Tibial nerve (tissue), 4 donors: ENCODE data around the gene NARS2.

ENCODE experiments used
- EP300 ChIP-seq, 2 donors: sonication (generic); formaldehyde crosslinking; IDR thresholded peaks; one replicate each; pipeline ENCODE4 v1.6.1; 2017; ENCODE audit warnings: antibody characterized with exemption in 2 of 2, mild to moderate bottlenecking in 1 of 2
- POLR2A ChIP-seq, 2 donors: fragments of 450-650 bp; IDR thresholded peaks; one replicate each; pipeline ENCODE4 v1.6.1; 2017; ENCODE audit warnings: antibody characterized with exemption in 2 of 2, mild to moderate bottlenecking in 2 of 2, moderate library complexity in 2 of 2
- TF ChIP-seq, protein P1 (sequence below), 5 experiments: fragments of 200-600 bp in 3 of 5; fragments of 450-650 bp in 2 of 5; sonication (generic) in 3 of 5; IDR thresholded peaks; one replicate each; pipeline ENCODE4 v1.5.1; 2016 to 2019; ENCODE audit warnings: antibody characterized with exemption in 5 of 5, mild to moderate bottlenecking in 3 of 5, moderate library complexity in 2 of 5

DNA sequence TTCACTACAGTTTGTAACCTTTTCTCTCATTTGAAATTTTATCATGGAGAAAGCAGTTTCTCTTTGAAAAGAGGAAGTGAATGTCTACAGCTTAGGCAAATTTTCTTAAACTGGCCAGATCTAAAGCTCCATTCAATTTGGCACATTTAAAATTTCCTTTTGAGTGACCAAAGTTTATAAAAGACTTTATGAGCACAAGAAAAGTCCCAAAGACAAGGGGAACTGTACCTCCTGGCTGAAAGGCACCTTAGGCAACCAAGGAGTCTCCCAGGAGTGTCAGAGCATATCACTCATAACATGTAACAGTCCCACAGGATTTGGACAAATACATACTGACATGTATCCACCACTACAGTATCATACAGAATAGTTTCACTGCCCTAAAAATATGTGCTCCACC is 41.3 kb downstream of the NARS2 start:
- TF ChIP-seq, protein P1, sequence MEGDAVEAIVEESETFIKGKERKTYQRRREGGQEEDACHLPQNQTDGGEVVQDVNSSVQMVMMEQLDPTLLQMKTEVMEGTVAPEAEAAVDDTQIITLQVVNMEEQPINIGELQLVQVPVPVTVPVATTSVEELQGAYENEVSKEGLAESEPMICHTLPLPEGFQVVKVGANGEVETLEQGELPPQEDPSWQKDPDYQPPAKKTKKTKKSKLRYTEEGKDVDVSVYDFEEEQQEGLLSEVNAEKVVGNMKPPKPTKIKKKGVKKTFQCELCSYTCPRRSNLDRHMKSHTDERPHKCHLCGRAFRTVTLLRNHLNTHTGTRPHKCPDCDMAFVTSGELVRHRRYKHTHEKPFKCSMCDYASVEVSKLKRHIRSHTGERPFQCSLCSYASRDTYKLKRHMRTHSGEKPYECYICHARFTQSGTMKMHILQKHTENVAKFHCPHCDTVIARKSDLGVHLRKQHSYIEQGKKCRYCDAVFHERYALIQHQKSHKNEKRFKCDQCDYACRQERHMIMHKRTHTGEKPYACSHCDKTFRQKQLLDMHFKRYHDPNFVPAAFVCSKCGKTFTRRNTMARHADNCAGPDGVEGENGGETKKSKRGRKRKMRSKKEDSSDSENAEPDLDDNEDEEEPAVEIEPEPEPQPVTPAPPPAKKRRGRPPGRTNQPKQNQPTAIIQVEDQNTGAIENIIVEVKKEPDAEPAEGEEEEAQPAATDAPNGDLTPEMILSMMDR (IDR thresholded peaks at IDR 0.05): no peak
- TF ChIP-seq POLR2A (IDR thresholded peaks at IDR 0.05) (no peak), EP300 (IDR thresholded peaks at IDR 0.05) (no peak)
